K562 (cell line): ENCODE measurements around the gene GIGYF1. TPM values are rescaled to one million over a fixed set of nuclear protein-coding genes. Genes with fewer than 3 reads are reported as not detected.

ENCODE experiments used
- CBX5 ChIP-seq: IDR thresholded peaks from 2 replicates; pipeline ENCODE4 v1.6.1; 2014; ENCODE audit warnings: low read depth, borderline replicate concordance
- FOXK2 ChIP-seq, 2 experiments: fragments of 450-650 bp; IDR thresholded peaks in 1 of 2; conservative IDR thresholded peaks in 1 of 2; 2 replicates each; pipeline ENCODE4 v1.6.1; 2016; ENCODE audit warnings: low read depth in 2 of 2, mild to moderate bottlenecking in 1 of 2
- HEY1 ChIP-seq: fragments of 250-450 bp; sonication (Bioruptor Pico); IDR thresholded peaks from 2 replicates; pipeline ENCODE4 v1.5.0; 2020; ENCODE audit warnings: mild to moderate bottlenecking, moderate library complexity, borderline replicate concordance
- JUN ChIP-seq, 2 experiments: sonication (generic) in 1 of 2; formaldehyde crosslinking in 1 of 2; IDR thresholded peaks; 2 replicates each; pipeline versions ENCODE4 v1.6.1 to v1.8.0; 2012 to 2022; ENCODE audit warnings: borderline replicate concordance in 2 of 2, mild to moderate bottlenecking in 2 of 2, improper control_type of control experiment in 1 of 2, low read depth in 1 of 2, low read length in 1 of 2, missing genetic modification reagents in 1 of 2
- JUNB ChIP-seq: fragments of 450-650 bp; formaldehyde crosslinking; conservative IDR thresholded peaks from 2 replicates; pipeline ENCODE4 v1.4.0; 2020; ENCODE audit warnings: mild to moderate bottlenecking
- JUND ChIP-seq, 2 experiments: IDR thresholded peaks; 2 replicates in 1 of 2; 3 replicates in 1 of 2; pipeline ENCODE4 v1.6.1; 2011; ENCODE audit warnings: borderline replicate concordance in 2 of 2, low read depth in 2 of 2, low read length in 2 of 2, improper control_type of control experiment in 1 of 2, missing biosample characterization in 1 of 2, missing genetic modification characterization in 1 of 2, missing genetic modification reagents in 1 of 2
- LEF1 ChIP-seq: fragments of 450-650 bp; IDR thresholded peaks from 2 replicates; pipeline ENCODE4 v1.6.1; 2016; ENCODE audit warnings: mild to moderate bottlenecking
- MAFG ChIP-seq: fragments of 450-650 bp; conservative IDR thresholded peaks from 2 replicates; pipeline ENCODE4 v1.6.1; 2016; ENCODE audit warnings: missing genetic modification characterization, missing compliant biosample characterization
- NFIC ChIP-seq: fragments of 450-650 bp; IDR thresholded peaks from 2 replicates; pipeline ENCODE4 v1.6.1; 2017; ENCODE audit warnings: mild to moderate bottlenecking, inconsistent platforms
- NFIX ChIP-seq: fragments of 250-450 bp; sonication (Bioruptor Pico); IDR thresholded peaks from 2 replicates; pipeline ENCODE4 v1.4.0; 2020; ENCODE audit warnings: low read depth, mild to moderate bottlenecking, moderate library complexity
- RBM34 ChIP-seq: fragments of 200-400 bp; formaldehyde crosslinking; IDR thresholded peaks from 2 replicates; pipeline ENCODE4 v1.6.1; 2018; ENCODE audit warnings: low read length, borderline replicate concordance; ENCODE audit not compliant: insufficient read depth
- TGIF2 ChIP-seq: sonication (generic); formaldehyde crosslinking; IDR thresholded peaks from 2 replicates; pipeline ENCODE4 v1.8.1; 2022; ENCODE audit warnings: mild to moderate bottlenecking, missing genetic modification reagents, moderate library complexity
- ZC3H8 ChIP-seq: fragments of 450-650 bp; IDR thresholded peaks from 2 replicates; pipeline ENCODE4 v1.6.1; 2017
- ZFX ChIP-seq: sonication (generic); formaldehyde crosslinking; IDR thresholded peaks from 2 replicates; pipeline ENCODE4 v1.8.0; 2022; ENCODE audit warnings: mild to moderate bottlenecking, missing genetic modification reagents, moderate library complexity
- ZNF586 ChIP-seq: fragments of 450-650 bp; formaldehyde crosslinking; conservative IDR thresholded peaks from 2 replicates; pipeline ENCODE4 v1.4.0; 2020; ENCODE audit warnings: mild to moderate bottlenecking, moderate library complexity
- ZNF696 ChIP-seq: fragments of 250-450 bp; sonication (Bioruptor Pico); conservative IDR thresholded peaks from 2 replicates; pipeline ENCODE4 v1.4.0; 2020; ENCODE audit warnings: mild to moderate bottlenecking, moderate library complexity
- ZNF76 ChIP-seq: fragments of 250-450 bp; sonication (Bioruptor Pico); IDR thresholded peaks from 2 replicates; pipeline ENCODE4 v1.4.0; 2020; ENCODE audit warnings: mild to moderate bottlenecking, moderate library complexity, borderline replicate concordance
- polyA plus RNA-seq, 8 experiments: library from polyadenylated mRNA; depleted of rRNA in 4 of 8; stranded (reverse) in 5 of 8; unstranded in 3 of 8; fragments of >200 nt; fragmentation: Nextera tagmentation in 2 of 8; fragmentation: Illumina TruSeq in 1 of 8; extraction: Ambion mirVana in 2 of 8; extraction: Trizol in 1 of 8; gene quantifications; 2 replicates each; pipeline versions ENCODE4 v1.2.1 to v1.2.3, GENCODE V29; 2011 to 2014; ENCODE audit warnings: inconsistent platforms in 1 of 8, missing spikeins in 1 of 8
- total RNA-seq, 7 experiments: library from RNA; depleted of rRNA in 6 of 7; stranded (reverse); fragments of >200 nt in 6 of 7; fragmentation: Illumina TruSeq in 2 of 7; extraction: Trizol in 2 of 7; gene quantifications; 2 replicates each; pipeline versions ENCODE4 v1.2.1 to v1.2.3, GENCODE V29; 2011 to 2021; ENCODE audit warnings: low replicate concordance in 1 of 7
- TF ChIP-seq, protein P1 (sequence below): sonication (generic); formaldehyde crosslinking; IDR thresholded peaks from 2 replicates; pipeline ENCODE4 v1.9.0; 2022; ENCODE audit warnings: mild to moderate bottlenecking, missing genetic modification reagents
- TF ChIP-seq, protein P2 (sequence below): IDR thresholded peaks from 2 replicates; pipeline ENCODE4 v1.6.1; 2012; ENCODE audit warnings: low read depth, low read length, improper control_type of control experiment, borderline replicate concordance
- TF ChIP-seq, protein P3 (sequence below): sonication (generic); formaldehyde crosslinking; IDR thresholded peaks from 2 replicates; pipeline ENCODE4 v1.8.1; 2023; ENCODE audit warnings: mild to moderate bottlenecking, missing genetic modification reagents
- TF ChIP-seq, protein P4 (sequence below): fragments of 450-650 bp; IDR thresholded peaks from 2 replicates; pipeline ENCODE4 v1.6.1; 2017; ENCODE audit warnings: antibody characterized with exemption
- TF ChIP-seq, protein P5 (sequence below): sonication (generic); formaldehyde crosslinking; IDR thresholded peaks from 2 replicates; pipeline ENCODE4 v1.8.0; 2022; ENCODE audit warnings: missing genetic modification reagents, mild to moderate bottlenecking, moderate library complexity, borderline replicate concordance

Gene GIGYF1
- total and polyA plus RNA-seq, 9 of the 15 experiments (the other 6 are each of a cell fraction or from before 2014, with no cell fraction given): 0.56 to 76.2 (median 16.8) TPM

DNA sequence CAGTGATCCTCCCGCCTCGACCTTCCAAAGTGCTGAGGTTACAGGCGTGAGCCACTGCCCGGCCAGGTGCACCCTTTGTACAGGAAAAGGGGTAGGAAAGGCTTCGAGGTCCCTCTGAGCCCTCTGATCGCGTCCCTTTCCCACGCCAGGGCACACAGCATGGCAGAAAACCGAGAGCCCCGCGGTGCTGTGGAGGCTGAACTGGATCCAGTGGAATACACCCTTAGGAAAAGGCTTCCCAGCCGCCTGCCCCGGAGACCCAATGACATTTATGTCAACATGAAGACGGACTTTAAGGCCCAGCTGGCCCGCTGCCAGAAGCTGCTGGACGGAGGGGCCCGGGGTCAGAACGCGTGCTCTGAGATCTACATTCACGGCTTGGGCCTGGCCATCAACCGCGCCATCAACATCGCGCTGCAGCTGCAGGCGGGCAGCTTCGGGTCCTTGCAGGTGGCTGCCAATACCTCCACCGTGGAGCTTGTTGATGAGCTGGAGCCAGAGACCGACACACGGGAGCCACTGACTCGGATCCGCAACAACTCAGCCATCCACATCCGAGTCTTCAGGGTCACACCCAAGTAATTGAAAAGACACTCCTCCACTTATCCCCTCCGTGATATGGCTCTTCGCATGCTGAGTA lies 12.7 kb upstream of the GIGYF1 start (continued):
- TF ChIP-seq, protein P1, sequence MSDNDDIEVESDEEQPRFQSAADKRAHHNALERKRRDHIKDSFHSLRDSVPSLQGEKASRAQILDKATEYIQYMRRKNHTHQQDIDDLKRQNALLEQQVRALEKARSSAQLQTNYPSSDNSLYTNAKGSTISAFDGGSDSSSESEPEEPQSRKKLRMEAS (CRISPR knock-in tag): peak; percentile 41
- TF ChIP-seq FOXK2 (conservative IDR thresholded peaks at IDR 0.05 in 1 of 2, IDR thresholded peaks at IDR 0.05 in 1 of 2; ENCODE audit: low read depth in 2 of 2) (peak; percentile 42 to 48; a peak in 3 of 4 replicates), JUN (IDR thresholded peaks at IDR 0.05; ENCODE audit: borderline replicate concordance, low read depth, low read length) (no peak), JUN (CRISPR knock-in tag; IDR thresholded peaks at IDR 0.05; ENCODE audit: borderline replicate concordance) (0 out of 2 replicates have a peak, but pooled peaks have one; percentile 25), JUND (IDR thresholded peaks at IDR 0.05; ENCODE audit: borderline replicate concordance, low read depth, low read length) (no peak), JUND (tag; IDR thresholded peaks at IDR 0.05; ENCODE audit: borderline replicate concordance, low read depth, low read length) (no peak), LEF1 (no peak), CBX5 (no peak), NFIC (peak; percentile 99), ZC3H8 (no peak), ZNF696 (no peak), ZNF586 (CRISPR knock-in tag) (no peak), TGIF2 (0 out of 2 replicates have a peak, but pooled peaks have one; percentile 56), MAFG (tag) (no peak), JUNB (CRISPR knock-in tag) (no peak), ZNF76 (CRISPR knock-in tag) (no peak), RBM34 (no peak), NFIX (CRISPR knock-in tag) (peak; percentile 80), ZFX (no peak), HEY1 (CRISPR knock-in tag) (no peak)
- TF ChIP-seq, protein P2, sequence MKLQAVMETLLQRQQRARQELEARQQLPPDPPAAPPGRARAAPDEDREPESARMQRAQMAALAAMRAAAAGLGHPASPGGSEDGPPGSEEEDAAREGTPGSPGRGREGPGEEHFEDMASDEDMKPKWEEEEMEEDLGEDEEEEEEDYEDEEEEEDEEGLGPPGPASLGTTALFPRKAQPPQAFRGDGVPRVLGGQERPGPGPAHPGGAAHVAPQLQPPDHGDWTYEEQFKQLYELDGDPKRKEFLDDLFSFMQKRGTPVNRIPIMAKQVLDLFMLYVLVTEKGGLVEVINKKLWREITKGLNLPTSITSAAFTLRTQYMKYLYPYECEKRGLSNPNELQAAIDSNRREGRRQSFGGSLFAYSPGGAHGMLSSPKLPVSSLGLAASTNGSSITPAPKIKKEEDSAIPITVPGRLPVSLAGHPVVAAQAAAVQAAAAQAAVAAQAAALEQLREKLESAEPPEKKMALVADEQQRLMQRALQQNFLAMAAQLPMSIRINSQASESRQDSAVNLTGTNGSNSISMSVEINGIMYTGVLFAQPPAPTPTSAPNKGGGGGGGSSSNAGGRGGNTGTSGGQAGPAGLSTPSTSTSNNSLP: no peak
- TF ChIP-seq, protein P3, sequence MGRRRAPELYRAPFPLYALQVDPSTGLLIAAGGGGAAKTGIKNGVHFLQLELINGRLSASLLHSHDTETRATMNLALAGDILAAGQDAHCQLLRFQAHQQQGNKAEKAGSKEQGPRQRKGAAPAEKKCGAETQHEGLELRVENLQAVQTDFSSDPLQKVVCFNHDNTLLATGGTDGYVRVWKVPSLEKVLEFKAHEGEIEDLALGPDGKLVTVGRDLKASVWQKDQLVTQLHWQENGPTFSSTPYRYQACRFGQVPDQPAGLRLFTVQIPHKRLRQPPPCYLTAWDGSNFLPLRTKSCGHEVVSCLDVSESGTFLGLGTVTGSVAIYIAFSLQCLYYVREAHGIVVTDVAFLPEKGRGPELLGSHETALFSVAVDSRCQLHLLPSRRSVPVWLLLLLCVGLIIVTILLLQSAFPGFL (CRISPR knock-in tag): no peak
- TF ChIP-seq, protein P4, sequence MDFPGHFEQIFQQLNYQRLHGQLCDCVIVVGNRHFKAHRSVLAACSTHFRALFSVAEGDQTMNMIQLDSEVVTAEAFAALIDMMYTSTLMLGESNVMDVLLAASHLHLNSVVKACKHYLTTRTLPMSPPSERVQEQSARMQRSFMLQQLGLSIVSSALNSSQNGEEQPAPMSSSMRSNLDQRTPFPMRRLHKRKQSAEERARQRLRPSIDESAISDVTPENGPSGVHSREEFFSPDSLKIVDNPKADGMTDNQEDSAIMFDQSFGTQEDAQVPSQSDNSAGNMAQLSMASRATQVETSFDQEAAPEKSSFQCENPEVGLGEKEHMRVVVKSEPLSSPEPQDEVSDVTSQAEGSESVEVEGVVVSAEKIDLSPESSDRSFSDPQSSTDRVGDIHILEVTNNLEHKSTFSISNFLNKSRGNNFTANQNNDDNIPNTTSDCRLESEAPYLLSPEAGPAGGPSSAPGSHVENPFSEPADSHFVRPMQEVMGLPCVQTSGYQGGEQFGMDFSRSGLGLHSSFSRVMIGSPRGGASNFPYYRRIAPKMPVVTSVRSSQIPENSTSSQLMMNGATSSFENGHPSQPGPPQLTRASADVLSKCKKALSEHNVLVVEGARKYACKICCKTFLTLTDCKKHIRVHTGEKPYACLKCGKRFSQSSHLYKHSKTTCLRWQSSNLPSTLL: no peak
- TF ChIP-seq, protein P5, sequence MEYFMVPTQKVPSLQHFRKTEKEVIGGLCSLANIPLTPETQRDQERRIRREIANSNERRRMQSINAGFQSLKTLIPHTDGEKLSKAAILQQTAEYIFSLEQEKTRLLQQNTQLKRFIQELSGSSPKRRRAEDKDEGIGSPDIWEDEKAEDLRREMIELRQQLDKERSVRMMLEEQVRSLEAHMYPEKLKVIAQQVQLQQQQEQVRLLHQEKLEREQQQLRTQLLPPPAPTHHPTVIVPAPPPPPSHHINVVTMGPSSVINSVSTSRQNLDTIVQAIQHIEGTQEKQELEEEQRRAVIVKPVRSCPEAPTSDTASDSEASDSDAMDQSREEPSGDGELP (CRISPR knock-in tag): peak; percentile 46; the same call in 1 of the 2 replicates
